Lower leg skin (tissue), 3 donors: Measurements from ENCODE around the gene UGT1A6.

Experiments used
- CTCF ChIP-seq, 3 donors: fragments of 450-650 bp; IDR thresholded peaks; one replicate each; pipeline ENCODE4 v1.5.1; 2016; ENCODE audit warnings: antibody characterized with exemption in 3 of 3, mild to moderate bottlenecking in 3 of 3, moderate library complexity in 2 of 3
- POLR2A ChIP-seq, 2 donors: fragments of 450-650 bp; IDR thresholded peaks; one replicate each; pipeline ENCODE4 v1.6.1; 2016 to 2017; ENCODE audit warnings: antibody characterized with exemption in 2 of 2, mild to moderate bottlenecking in 1 of 2, moderate library complexity in 1 of 2

GRCh38 chr2:233740870-233741269, 48.2 kb downstream of the UGT1A6 start:
- TF ChIP-seq CTCF (IDR thresholded peaks at IDR 0.05) = no peak
- TF ChIP-seq POLR2A (IDR thresholded peaks at IDR 0.05) = no peak
